Right hindlimb (tissue), 1 donor: ENCODE results near the gene SMIM36.
"Not testable (repeated sequence)": the region's sequence is repeated elsewhere in the genome, so short reads cannot be mapped to it uniquely, and the experiment has no call there.

ENCODE experiments used
- DNase-seq: peaks from one replicate; pipeline ENCODE4 v3.0.0-alpha.2; 2018

The SMIM36 gene

DNA sequence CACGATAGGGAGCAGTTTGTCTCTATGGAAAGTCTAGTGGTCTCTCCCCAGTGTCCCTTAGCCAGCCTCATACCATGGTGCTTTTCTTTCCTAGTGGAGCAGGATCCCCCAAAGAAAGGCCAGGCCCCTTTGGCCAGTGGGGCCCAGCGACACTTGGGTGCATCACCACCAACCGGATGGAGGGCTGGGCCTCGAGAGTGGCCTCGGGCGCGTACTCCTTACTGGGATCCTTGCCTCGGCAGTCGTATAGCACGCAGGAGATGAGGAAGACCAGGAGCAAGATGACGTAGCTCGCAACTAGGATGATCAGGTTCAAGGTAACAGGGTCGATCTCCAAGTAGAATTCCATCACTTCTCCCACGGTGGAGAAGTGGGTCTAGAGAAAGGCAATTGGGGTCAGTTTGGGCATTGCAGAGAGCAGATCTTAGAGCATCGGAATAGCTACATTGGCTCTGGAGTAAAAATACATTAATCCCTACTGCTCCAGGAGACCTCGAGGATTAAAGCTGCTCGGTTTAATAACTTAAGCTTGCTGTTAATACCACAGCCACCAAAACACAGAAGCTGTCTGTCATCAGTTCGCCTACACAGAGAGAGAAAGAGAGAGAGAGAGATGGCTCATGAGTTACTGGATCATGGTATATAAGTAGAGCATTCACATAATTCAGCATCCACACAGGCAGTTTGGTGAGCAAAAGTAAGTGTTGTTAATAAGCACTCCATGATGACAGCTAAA, at the start of gene SMIM36:
Gene SMIM36, minus strand, starts transcription at position 467 of the 736 bp plus-strand sequence.
- no peak for DNase-seq

DNA sequence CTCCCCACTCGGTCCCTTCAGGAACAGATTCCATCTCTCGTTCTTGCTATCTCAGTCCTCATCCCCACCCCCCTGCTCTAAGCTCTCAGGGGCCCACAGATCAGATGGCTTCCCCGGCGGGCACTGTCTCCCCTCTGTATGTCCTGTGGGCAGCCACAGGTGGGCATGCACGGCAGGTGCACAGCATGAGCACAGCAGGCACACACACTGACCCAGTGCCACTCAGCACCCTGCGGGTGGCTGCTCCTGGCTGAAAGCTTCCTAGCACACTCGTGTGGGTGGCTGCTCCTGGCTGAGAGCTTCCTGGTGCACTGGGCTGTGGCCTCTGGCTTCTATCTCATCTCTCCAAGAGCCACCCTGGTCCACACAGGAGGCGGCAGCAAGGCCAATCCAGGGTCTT, 44.5 kb upstream of the SMIM36 start:
- no peak for DNase-seq

DNA sequence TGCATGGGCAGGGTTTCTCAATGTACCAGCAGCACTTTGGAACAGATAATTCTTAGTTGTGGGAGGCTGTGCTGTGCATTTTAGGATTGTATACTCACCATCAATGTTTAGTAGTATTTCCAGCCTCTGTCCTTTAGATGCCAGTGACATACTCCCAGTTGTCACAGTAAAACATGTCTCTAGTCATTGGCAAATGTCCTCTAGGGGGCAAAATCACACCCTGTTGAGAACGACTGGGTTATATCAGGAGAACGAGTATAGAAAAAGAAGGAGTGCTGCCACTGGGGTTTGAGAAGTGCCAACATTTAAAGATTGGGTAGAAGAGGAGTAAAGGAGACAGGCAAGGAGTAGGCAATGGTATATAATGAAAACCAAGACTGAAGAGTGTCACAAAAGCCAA, 37.9 kb upstream of the SMIM36 start:
- no peak for DNase-seq

DNA sequence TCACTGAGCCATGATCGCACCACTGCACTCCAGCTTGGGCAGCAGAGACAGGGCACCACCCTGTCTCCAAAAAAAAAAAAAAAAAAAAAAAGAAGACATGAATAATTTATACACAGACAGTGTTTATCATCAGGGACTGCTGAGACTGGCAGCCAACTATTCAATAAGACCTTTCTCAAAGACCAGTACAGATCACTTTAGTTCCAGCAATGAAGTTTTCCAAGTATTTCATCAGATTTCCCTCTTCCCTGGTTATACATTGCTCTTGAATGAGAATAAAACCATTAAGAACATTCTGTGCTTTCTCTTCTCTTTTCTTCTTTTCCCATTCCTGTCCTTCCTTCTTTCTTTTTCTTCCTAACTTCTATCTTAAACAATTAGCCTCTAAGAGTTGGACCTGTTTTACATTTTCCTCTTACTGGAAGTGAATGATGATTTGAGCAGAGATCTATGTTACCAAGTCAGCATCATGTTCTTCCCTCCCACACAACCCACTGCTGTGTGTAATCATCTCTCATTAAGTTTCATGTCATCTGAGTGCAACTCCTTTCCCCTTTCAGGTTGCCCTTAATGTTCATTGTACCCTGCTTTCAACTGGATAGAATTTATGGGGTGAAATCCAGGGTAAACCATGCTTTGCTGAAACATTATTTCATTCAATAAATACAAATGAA, 35.9 kb upstream of the SMIM36 start:
- no peak for DNase-seq

DNA sequence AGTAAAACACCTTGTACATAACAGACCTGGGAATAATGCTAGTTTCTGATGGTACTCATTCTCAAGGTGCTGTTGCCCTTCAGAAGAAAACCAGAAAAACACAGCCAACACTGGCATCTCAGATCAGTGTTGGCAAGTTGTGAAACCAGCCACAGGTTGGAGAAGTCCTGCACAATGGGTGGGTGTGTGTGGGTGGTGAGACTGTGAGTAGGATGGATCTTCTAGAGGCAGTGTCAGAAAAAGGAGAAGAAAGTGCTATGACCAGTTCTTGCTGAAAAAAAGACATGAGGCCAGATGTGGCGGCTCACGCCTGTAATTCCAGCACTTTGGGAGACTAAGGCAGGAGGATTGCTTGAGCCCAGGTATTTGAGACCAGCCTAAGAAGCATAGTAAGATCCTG, 35.2 kb upstream of the SMIM36 start:
- no peak for DNase-seq

DNA sequence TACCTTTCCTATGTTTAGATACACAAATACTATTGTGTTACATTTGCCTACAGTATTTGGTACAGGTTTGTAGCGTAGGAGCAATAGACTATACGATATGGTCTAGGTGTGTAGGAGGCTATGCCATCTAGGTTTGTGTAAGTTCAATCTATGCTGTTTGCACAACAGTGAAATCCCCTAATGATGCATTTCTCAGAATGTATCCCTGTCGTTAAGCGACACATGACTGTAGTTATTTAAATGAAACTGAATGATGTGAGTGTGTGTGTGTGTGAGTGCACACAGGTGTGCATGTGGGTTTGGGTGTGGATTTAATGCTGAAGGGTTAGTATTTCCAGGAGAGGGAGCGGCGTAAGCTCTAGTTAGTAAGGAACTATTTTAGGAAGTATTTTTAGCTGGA, 34.6 kb upstream of the SMIM36 start:
- DNase-seq: no peak

DNA sequence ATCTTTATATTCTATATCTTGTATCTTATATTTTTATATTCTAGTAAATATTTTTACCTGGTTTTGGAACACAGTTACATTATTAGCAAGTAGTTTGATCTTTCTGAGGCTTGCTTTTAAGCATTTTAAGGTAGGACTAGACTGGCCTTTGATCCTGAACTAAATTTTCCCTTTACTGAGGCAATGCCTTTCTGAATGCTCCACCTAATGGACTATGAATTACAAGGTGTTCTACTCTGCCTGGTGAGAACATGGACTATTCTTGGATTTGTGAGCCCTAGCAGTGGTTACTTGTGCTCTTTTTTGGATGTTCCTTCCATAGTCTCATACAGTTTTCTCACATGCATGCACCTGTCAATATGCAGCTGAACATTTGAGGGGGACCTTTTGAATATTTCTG, 32.5 kb upstream of the SMIM36 start:
- no peak for DNase-seq

DNA sequence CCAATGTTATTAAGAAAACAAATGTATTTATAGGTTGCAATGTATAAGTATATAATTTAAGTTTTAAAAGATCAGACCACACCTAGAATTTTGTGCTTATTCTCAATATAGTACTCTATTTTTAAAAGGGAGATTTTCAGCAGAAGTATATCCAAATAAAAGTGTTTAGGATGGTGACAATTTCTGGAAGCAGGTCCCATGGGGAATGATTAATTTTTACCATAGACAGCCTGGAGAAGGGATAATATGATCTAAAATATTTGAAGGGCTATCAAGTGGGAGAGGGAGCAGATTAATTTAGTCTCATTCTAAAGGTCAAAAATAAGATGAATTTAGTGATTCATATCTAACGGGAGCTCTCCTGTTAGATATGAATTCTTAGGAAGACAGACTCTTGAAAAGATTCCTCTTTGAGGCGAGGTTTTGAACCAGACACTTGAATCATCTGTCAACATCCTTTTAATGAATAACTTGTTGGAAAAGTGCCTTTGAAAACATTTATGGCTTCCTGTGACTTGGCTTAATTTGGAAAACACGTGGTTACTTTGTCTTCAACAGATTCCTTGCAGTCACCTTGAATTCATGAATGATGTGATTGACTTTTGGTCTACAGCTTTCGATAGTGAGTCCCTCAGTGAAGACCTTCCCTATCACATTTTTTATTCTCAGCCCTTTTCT, 29.3 kb upstream of the SMIM36 start:
- no peak for DNase-seq

DNA sequence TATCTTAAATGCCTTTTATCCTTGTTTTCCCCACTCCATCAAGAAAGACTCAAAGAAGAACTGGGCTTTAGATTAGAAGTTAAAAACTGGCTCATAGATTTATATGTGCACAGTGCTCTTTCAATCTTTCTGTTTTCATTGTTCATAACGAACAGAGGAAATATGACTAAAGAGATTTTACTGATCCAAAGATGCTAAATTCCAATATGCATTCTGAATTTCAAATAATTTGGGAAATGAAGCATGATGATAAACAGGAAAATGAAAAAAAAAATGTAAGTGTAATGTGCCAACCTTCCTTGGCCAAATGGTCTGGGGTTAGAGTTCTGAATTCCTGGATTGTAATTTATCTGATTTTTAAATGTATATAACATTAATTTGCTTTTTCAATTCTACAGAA, 25.0 kb upstream of the SMIM36 start:
- no peak for DNase-seq

DNA sequence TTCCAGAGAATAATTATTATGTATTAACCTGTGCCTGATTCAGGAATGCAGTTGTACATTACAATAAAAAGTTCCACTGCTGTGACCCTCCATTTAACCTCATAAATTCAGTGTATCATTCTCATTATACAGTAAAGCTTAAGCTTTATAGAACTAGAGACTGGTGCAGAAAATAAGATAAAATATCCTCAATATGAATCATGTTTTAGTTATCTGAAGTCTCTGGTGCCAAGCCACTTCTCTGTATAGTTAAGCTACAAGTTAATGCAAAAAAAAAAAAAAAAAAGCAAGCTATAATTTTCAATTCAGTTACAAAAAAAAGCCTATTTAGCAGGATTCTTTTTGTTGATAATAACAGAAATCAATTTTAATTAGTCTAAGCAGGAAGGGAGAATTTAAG, 22.4 kb upstream of the SMIM36 start:
- no peak for DNase-seq

DNA sequence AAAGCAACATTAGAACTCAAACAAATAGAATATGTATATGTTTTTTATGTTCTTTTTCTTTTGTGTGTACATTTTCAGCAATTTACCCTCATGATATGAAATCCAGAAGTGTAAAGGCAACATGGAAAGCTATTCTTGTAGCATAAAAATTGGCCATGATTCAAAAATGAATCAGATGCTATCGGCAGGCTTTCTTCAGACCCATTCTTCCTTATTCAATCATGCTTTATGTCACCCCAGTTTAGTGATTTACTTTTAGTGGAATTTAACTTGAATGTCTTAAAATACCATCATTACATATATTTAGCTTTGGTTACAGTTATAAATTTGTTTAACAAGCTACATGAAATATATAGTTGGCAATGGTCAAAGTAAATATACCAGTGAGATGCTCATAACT, 21.4 kb upstream of the SMIM36 start:
- DNase-seq: no peak

DNA sequence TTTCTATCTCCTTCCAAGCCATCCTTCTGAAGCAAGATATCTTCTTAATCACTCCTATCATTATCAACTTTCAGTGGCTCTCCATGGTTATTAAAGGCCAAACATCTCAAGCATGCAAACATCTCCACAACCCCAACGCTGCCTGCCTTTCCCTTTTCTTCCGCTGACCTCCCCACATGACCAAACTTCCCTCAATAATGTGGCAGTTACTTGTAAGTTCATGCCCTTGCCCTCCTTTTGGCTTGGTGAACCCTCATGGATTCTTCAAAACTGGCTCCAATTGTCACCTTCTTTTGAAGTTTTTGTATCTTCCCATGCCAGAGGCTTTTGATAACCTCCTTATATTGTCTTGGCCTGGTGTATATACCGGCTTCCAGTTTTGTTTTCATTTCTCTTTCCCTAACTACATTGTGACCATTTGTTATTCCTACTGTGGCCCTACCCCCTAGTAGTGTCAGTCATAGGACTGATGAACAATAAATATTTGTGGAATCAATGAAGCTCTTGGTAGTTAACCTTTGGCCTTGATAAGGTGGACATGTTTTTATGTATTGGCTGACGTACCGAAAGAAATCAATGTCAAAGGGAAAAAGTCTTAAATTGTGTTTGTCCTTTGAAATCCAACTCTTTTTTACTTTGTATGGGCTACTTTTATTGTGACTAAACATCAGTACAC, 19.9 kb upstream of the SMIM36 start:
- DNase-seq: no peak

DNA sequence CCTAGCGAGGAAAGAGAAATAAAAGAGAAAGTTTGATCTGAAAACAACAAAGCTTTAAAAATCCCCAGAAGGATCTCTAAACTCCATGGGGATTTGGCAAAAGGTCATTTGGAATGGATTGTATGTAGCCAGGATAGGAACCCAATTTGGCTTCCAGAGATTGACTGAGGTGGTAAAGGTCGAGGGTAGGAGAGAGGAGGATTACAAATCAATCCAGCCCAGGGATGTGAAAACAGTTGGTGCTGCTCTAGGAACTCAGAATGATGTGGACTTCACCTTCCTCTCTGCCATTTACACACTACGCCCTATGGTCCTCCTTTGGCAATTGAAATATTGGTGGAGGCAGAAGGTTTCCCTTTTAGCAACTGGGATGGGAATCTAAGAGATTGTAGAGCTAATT, 18.8 kb upstream of the SMIM36 start:
- DNase-seq: no peak

DNA sequence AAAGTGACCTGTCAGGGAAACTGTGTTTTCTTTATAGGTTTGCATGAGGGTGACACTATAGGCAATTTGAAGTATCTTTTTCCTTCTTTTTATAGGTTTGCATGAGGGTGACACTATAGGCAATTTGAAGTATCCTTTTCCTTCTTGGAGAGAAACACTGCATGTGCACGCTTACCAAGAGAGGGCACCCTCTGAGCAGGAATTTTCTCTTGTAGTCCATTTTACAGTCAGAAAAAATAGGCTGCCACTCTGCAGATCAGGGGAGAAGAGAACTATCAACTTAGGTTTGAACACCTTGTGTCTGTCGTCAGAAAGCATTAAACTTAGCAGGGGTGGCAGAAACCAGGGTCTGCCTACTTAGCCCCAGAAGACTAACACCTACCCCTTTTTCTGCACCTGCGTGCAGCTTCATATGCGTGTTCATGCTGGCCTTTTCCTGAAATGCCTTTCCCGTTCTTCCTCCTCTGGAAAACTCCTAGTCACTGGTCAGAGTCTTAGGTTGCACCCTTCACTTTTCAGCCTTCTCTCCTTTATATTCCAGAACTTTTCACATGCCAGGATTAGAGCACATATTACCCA, 16.4 kb upstream of the SMIM36 start:
- peak; percentile 70 for DNase-seq

DNA sequence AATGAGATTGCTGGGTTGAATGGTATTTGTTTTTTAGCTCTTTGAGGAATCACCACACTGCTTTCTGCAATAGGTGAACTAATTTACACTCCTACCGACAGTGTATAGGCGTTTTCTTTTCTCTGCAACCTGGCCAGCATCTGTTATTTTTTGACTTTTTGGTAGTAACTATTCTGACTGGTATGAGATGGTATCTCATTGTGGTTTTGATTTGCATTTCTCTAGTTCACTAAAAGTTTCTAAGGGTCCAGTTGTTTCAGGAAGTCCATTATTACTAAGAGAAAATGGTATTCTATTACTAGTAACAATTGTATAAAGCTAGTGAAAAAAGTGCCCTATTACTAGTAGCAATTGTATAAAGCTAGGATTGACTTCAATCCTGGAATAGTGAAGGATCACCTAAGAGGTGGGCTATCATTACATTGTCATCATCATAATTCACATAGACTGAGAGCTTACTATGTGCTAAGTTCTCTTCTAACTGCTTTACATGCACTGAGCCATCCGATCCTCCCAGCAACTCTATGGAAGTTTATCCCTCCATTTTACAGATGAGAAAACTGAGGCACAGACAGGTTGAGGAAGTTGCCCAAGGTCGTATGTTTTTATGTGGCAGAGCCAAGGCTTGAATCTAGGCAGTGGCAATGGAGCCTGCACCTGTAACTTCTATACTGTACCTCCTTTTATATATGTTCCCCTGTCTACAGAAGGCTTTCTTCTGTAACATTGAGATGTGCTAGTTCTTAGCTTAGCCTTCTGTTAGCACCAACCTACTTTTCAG, 13.4 kb upstream of the SMIM36 start:
- DNase-seq: no peak

DNA sequence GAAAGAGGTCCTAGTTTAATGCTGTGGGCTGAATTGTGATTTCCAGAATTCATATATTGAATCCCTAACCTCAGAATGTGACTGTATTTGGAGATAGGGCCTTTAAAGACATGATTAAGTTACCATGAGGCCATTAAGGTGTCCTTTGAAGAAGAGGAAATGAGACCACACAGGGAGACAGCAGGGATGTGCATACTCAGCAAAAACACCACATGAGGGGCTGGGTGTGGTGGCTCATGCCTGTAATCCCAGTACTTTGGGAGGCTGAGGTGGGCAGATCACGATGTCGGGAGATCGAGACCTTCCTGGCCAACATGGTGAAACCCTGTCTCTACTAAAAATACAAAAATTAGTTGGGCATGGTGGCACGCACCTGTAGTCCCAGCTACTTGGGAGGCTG, 11.8 kb upstream of the SMIM36 start:
- not testable (repeated sequence) for DNase-seq

DNA sequence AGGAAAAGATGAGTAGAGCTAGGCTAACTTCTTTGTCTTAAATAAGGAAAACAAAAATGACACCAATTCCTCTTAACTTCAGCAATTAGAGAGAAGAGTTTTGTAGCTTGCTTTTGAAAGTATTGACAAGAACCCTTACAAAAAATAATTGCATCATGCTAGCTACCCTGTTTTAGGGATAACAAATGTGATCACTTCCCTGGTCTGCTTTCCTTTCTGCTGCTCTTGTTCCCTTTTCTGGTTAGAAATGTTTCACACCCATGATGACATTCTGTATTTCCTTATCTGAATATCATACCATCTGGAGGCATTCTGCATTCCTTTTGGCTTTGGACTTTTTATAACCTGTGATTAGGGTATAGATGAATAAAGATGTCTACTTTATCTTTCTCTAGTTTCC, 9.9 kb upstream of the SMIM36 start:
- no peak for DNase-seq

DNA sequence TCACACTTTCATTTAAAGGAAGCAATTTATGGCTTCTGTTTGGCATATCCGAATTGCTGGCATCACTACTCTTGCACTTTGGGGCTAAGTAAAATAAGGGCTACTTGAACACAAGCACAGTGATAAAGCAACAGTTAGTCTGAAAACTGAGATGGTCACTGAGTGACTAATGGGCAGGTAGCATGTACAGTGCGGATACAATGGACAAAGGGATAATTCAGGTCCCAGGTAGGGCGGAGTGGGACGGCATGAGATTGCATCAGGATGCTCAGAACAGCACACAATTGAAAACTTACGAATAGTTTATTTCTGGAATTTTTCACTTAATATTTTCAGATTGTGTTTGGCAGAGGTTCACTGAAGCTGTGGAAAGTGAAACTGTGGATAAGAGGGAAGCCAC, 9.2 kb upstream of the SMIM36 start:
- DNase-seq: no peak

DNA sequence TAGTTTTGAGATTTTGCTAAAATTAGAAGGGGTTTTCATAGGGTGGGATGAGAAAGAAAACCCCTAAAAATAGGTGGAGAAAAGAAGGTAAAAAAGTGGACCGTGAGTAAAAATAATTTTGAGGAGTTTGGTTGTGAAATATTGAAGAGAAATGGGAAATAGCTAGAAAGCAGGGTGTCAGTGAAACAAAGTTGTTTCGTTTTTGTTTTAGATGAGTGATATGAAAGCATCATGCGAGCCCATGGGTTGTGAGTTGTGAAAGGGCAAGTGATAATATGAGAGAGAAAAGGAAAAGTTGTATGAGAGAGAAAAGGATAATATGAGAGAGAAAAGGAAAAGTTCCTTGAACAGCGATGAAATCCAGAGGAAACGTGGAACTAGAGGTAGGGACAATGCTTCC, 7.3 kb upstream of the SMIM36 start:
- no peak for DNase-seq

DNA sequence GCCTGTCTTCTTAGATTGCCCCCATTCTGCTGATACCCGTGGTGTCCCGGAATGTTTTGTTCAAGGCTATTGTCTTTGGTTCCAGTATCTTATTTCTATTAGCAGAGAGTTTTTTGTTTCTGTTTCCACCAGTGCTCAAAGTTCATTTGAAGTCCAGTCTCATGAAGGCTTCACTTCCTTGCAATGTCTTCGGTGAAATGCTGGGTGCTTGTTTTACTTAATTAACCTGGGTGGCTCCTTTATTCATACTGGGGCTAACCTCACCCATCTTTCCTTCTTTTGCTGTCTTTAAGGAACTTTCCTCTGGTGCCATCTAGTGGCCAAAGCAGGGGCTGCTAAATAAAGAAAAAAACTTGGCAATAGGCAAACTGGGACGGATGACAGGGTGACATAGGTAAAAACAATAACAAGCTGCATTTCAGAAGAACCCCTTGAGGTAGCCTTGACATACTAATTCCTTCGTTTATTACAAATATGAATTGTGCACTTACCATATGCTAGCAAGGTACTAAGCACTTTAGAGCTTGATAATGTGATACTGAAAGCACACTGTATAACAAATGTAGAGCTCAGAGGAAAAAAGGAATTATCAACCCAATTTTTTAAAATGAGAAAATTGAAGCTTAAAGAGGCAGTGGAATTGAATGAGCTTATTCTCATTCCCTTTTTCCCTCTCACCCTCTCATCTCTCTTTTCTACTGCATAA, 2.8 kb upstream of the SMIM36 start:
- peak; percentile 78 for DNase-seq

DNA sequence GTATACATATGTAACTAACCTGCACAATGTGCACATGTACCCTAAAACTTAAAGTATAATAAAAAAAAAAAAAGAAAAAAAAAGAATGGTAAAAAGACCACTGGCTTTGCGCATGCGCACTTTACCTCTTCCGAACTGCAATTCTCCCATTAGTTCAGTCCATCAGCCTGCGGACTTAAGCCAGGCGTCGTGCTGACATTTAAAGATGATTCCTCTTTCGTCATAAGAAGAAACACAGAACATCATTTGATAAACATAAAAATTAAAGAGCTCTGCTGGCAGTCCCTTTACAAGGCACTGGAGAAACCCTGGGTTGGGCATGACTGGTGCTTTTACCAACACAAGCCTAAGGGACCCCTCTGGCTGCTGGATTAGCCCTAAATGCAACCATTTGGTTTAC, 3.6 kb downstream of the SMIM36 start:
- DNase-seq: not testable (repeated sequence)

DNA sequence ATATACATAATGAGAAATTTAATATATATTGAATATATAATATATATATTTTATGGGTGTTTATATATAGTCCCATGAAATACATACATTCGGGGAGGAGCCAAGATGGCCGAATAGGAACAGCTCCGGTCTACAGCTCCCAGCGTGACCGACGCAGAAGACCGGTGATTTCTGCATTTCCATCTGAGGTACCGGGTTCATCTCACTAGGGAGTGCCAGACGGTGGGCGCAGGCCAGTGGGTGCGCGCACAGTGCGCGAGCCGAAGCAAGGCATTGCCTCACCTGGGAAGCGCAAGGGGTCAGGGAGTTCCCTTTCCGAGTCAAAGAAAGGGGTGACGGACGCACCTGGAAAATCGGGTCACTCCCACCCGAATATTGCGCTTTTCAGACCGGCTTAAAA, 9.6 kb downstream of the SMIM36 start:
- DNase-seq: not testable (repeated sequence)
